Astrocyte (in vitro differentiated cells and primary cell): Measurements from ENCODE around the gene SPTLC3. TPM values are rescaled to one million over a fixed set of nuclear protein-coding genes. Genes with fewer than 3 reads are reported as not detected.

Source experiments
- DNase-seq: peaks from one replicate; pipeline ENCODE4 v3.0.0-alpha.2; 2010; ENCODE audit warnings: low read depth
- FAIRE-seq: peaks from 2 replicates; lab custom pipeline; 2011; peaks lifted over from hg19 to GRCh38; lab: Jason Lieb, UNC
- H2AFZ ChIP-seq: 2 replicates; pipeline ENCODE4 v1.6.0; 2012; ENCODE audit warnings: low read depth, low read length, inconsistent platforms
- H3K27ac ChIP-seq: 2 replicates; pipeline ENCODE4 v1.5.1; 2011; ENCODE audit warnings: low read depth, low read length, inconsistent platforms
- H3K27me3 ChIP-seq: 2 replicates; pipeline ENCODE4 v1.6.0; 2011; ENCODE audit warnings: low read length, inconsistent platforms; ENCODE audit not compliant: insufficient read depth
- H3K36me3 ChIP-seq: 2 replicates; pipeline ENCODE4 v1.5.1; 2011; ENCODE audit warnings: low read length, inconsistent platforms; ENCODE audit not compliant: insufficient read depth
- H3K4me1 ChIP-seq: 2 replicates; pipeline ENCODE4 v1.5.1; 2011; ENCODE audit warnings: low read length, inconsistent platforms; ENCODE audit not compliant: insufficient read depth
- H3K4me2 ChIP-seq: 2 replicates; pipeline ENCODE4 v1.6.0; 2012; ENCODE audit warnings: low read length, inconsistent platforms
- H3K4me3 ChIP-seq: 2 replicates; pipeline ENCODE4 v1.5.1; 2011; ENCODE audit warnings: low read depth, mild to moderate bottlenecking, low read length, inconsistent platforms; ENCODE audit not compliant: insufficient read depth
- H3K79me2 ChIP-seq: 2 replicates; pipeline ENCODE4 v1.6.0; 2012; ENCODE audit warnings: mild to moderate bottlenecking, low read length, inconsistent platforms; ENCODE audit not compliant: insufficient read depth
- H3K9ac ChIP-seq: 2 replicates; pipeline ENCODE4 v1.6.0; 2012; ENCODE audit warnings: mild to moderate bottlenecking, low read length, inconsistent platforms
- H3K9me3 ChIP-seq: 2 replicates; pipeline ENCODE4 v1.5.1; 2012; ENCODE audit warnings: low read depth, mild to moderate bottlenecking, low read length, inconsistent platforms; ENCODE audit not compliant: insufficient read depth
- H4K20me1 ChIP-seq: 2 replicates; pipeline ENCODE4 v1.6.0; 2012; ENCODE audit warnings: low read length, inconsistent platforms; ENCODE audit not compliant: insufficient read depth
- H3K27ac Mint-ChIP-seq: one replicate; pipeline ENCODE4 v1.8.0; 2021; ENCODE audit warnings: mild to moderate bottlenecking, mixed read lengths; ENCODE audit not compliant: unreplicated experiment
- H3K27me3 Mint-ChIP-seq: one replicate; pipeline ENCODE4 v1.8.0; 2021; ENCODE audit warnings: low read depth, mixed read lengths; ENCODE audit not compliant: unreplicated experiment
- H3K36me3 Mint-ChIP-seq: one replicate; pipeline ENCODE4 v1.8.0; 2021; ENCODE audit warnings: low read depth, mixed read lengths; ENCODE audit not compliant: unreplicated experiment
- H3K4me1 Mint-ChIP-seq: one replicate; pipeline ENCODE4 v1.8.0; 2021; ENCODE audit warnings: low read depth, mixed read lengths; ENCODE audit not compliant: unreplicated experiment
- H3K4me3 Mint-ChIP-seq: one replicate; pipeline ENCODE4 v1.8.0; 2021; ENCODE audit warnings: mild to moderate bottlenecking, moderate library complexity, mixed read lengths; ENCODE audit not compliant: unreplicated experiment
- H3K9me3 Mint-ChIP-seq: one replicate; pipeline ENCODE4 v1.8.0; 2021; ENCODE audit warnings: mild to moderate bottlenecking, mixed read lengths; ENCODE audit not compliant: unreplicated experiment
- CTCF ChIP-seq: IDR thresholded peaks from 2 replicates; pipeline ENCODE4 v1.5.1; 2011; ENCODE audit warnings: low read depth, mild to moderate bottlenecking, inconsistent platforms, low read length, moderate library complexity; ENCODE audit not compliant: insufficient read depth
- EZH2 ChIP-seq: IDR thresholded peaks from 2 replicates; pipeline ENCODE4 v1.6.1; 2012; ENCODE audit warnings: mild to moderate bottlenecking, low read length, inconsistent platforms; ENCODE audit not compliant: insufficient read depth
- total RNA-seq: library from RNA; stranded (reverse); gene quantifications from 2 replicates; pipeline ENCODE4 v1.2.1, GENCODE V29; 2021

Gene SPTLC3
- total RNA-seq, 1 donor from 2014 or later = 5.7 TPM

GRCh38 chr20:13205848-13206434 lies 197.2 kb downstream of the SPTLC3 start:
- peaks cover 2% of the 10 kb centered on the region for H3K27me3 Mint-ChIP-seq
- H3K4me3 Mint-ChIP-seq = no peak overlapping the region
- peaks cover 2% of the 10 kb centered on the region for H3K9me3 Mint-ChIP-seq
- no peak overlapping the region for H3K4me3 ChIP-seq
- H3K9me3 ChIP-seq = no peaks in the 10 kb centered on the region
- no peak overlapping the region for H3K27ac ChIP-seq
- FAIRE-seq (no peak), DNase-seq (no peak)
- no peak overlapping the region for H3K27ac Mint-ChIP-seq
- H3K36me3 ChIP-seq = no peaks in the 10 kb centered on the region
- TF ChIP-seq CTCF (no peak), EZH2 (no peak)
- H3K4me2 ChIP-seq = no peak overlapping the region
- H4K20me1 ChIP-seq = no peaks in the 10 kb centered on the region
- no peaks in the 10 kb centered on the region for H3K4me1 Mint-ChIP-seq
- no peaks in the 10 kb centered on the region for H3K4me1 ChIP-seq
- H3K36me3 Mint-ChIP-seq = no peaks in the 10 kb centered on the region
- no peak overlapping the region for H2AFZ ChIP-seq
- no peak overlapping the region for H3K9ac ChIP-seq
- no peaks in the 10 kb centered on the region for H3K79me2 ChIP-seq
- no peaks in the 10 kb centered on the region for H3K27me3 ChIP-seq

DNA sequence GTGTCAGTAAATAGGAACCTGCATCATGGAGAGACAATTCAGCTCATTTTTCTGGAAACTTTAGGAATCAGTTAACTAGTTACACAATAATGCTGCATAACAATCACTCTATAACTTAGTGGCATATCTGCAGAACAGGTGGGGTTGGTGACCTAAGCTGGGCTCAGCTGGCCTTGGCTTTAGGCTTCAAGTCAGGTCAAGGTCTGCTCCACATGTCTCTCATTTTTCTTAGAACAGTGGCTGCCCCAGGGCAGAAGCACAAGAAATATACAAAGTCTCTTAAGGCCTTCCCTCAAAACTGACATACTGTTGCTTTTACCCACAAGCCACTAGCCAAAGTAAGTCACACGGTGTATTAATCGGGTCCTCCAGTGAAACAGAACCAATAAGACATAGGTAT lies 198.2 kb downstream of the SPTLC3 start:
- H3K79me2 ChIP-seq = no peaks in the 10 kb centered on the region
- Mint-ChIP-seq H3K9me3 (no peaks in the 10 kb centered on the region), H3K27me3 (peaks cover 2% of the 10 kb centered on the region), H3K4me3 (no peak overlapping the region), H3K4me1 (no peaks in the 10 kb centered on the region), H3K27ac (no peak overlapping the region), H3K36me3 (no peaks in the 10 kb centered on the region)
- no peaks in the 10 kb centered on the region for H4K20me1 ChIP-seq
- no peak overlapping the region for H3K27ac ChIP-seq
- no peak overlapping the region for H3K4me3 ChIP-seq
- no peaks in the 10 kb centered on the region for H3K4me1 ChIP-seq
- FAIRE-seq (no peak), DNase-seq (no peak)
- no peak overlapping the region for H2AFZ ChIP-seq
- no peak for TF ChIP-seq CTCF
- TF ChIP-seq EZH2 = no peak
- H3K36me3 ChIP-seq = no peaks in the 10 kb centered on the region
- no peak overlapping the region for H3K9ac ChIP-seq
- H3K4me2 ChIP-seq = no peak overlapping the region
- peaks cover 2% of the 10 kb centered on the region for H3K27me3 ChIP-seq
- H3K9me3 ChIP-seq = no peaks in the 10 kb centered on the region

DNA sequence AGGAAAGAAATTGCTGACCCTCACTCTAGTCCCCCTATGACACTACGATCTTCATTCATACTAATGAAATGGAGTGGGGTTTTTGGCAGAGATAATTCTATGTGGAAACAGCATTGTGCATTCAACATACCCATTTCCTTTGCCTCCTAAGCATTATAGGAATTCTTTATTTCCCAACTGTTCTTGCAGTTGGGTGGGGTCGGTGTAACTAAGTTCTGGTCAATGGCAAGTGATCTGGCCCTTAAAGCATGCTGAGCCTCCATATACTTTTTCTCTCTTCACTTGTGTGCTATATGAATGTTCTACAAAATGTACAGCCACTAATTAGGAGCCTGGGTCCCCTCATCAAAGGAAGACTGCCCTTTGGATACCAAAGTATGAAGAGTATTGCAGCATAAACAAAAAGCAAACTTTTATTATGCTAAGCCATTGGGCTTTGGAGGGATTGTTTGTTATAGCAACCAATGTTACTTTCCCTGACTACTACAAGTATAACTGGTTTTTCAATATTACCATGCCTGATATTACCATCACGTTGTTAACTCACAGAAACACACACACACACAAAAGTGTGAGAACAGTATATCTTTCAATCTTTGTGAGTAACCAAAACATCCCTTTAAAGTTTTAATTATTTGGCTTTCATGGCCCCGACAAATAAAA lies 203.3 kb downstream of the SPTLC3 start:
- Histone ChIP-seq H3K4me1 (no peaks in the 10 kb centered on the region), H3K4me2 (no peak overlapping the region), H3K27ac (no peak overlapping the region), H3K4me3 (no peak overlapping the region), H3K79me2 (no peaks in the 10 kb centered on the region), H2AFZ (no peak overlapping the region), H3K9ac (no peak overlapping the region), H4K20me1 (no peaks in the 10 kb centered on the region), H3K27me3 (peaks cover 24% of the 10 kb centered on the region), H3K36me3 (no peaks in the 10 kb centered on the region), H3K9me3 (no peaks in the 10 kb centered on the region)
- FAIRE-seq (no peak), DNase-seq (no peak)
- Mint-ChIP-seq H3K27me3 (peaks cover 24% of the 10 kb centered on the region), H3K4me3 (no peak overlapping the region), H3K36me3 (no peaks in the 10 kb centered on the region), H3K27ac (no peak overlapping the region), H3K4me1 (peaks cover 5% of the 10 kb centered on the region), H3K9me3 (no peaks in the 10 kb centered on the region)
- TF ChIP-seq EZH2 (no peak), CTCF (no peak)
